ENCODE data around the gene GPHA2. TPM values are rescaled to one million over a fixed set of nuclear protein-coding genes. Genes with fewer than 3 reads are reported as not detected.
A peak's percentile ranks its signal among the peaks of the same experiment; 100 is the strongest.

GPHA2 gene
- total RNA-seq, 1 donor from 2014 or later = 0.41 TPM

DNA sequence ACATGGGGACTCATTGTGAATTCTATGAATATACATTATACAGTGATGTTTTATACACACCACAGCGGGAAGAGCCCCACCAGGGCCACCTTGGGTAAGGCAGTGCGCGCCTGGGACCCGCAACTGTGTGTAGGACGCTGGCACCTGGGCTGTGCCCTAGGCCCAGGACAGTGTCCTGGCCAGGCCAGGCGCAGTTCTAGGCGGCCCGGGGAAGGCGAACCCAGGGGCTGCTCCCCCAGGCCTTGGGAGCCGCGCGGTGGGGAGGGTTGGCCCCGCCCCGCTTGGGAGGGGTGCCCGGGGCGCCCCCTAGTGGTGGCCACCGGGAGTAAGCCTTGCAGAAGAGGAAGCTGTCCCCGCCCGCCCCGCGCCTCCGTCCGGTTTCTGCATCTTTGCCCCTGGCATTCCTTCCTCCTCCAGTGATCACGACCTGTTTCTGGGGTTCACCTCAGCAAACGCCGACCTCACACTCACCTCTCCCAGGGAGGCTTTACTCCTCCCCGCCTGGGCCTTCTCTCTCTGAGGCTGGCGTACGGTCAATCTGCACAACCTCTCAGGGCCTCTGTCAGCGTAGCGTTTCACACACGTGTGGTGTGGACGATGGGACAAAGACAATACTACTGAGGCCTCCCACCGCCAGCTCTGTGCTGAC, 47.8 kb downstream of the GPHA2 start:
- no peaks in the 10 kb centered on the region for H3K9me3 Mint-ChIP-seq (ENCODE audit: low read depth)
- TF ChIP-seq, protein P1, sequence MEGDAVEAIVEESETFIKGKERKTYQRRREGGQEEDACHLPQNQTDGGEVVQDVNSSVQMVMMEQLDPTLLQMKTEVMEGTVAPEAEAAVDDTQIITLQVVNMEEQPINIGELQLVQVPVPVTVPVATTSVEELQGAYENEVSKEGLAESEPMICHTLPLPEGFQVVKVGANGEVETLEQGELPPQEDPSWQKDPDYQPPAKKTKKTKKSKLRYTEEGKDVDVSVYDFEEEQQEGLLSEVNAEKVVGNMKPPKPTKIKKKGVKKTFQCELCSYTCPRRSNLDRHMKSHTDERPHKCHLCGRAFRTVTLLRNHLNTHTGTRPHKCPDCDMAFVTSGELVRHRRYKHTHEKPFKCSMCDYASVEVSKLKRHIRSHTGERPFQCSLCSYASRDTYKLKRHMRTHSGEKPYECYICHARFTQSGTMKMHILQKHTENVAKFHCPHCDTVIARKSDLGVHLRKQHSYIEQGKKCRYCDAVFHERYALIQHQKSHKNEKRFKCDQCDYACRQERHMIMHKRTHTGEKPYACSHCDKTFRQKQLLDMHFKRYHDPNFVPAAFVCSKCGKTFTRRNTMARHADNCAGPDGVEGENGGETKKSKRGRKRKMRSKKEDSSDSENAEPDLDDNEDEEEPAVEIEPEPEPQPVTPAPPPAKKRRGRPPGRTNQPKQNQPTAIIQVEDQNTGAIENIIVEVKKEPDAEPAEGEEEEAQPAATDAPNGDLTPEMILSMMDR (IDR thresholded peaks at IDR 0.05; ENCODE audit: unreplicated experiment) = peak; percentile 99
- H3K27ac Mint-ChIP-seq = peak overlapping the region; percentile 7
- peak overlapping the region; percentile 64 for H3K4me3 Mint-ChIP-seq (ENCODE audit: low read depth)
- H3K36me3 Mint-ChIP-seq (ENCODE audit: insufficient read depth) = no peaks in the 10 kb centered on the region
- peaks cover 3% of the 10 kb centered on the region for H3K27me3 Mint-ChIP-seq
- peak; percentile 78 for DNase-seq (ENCODE audit: low spot score, unreplicated experiment)
- peaks cover 36% of the 10 kb centered on the region for H3K4me1 Mint-ChIP-seq (ENCODE audit: low read depth)

DNA sequence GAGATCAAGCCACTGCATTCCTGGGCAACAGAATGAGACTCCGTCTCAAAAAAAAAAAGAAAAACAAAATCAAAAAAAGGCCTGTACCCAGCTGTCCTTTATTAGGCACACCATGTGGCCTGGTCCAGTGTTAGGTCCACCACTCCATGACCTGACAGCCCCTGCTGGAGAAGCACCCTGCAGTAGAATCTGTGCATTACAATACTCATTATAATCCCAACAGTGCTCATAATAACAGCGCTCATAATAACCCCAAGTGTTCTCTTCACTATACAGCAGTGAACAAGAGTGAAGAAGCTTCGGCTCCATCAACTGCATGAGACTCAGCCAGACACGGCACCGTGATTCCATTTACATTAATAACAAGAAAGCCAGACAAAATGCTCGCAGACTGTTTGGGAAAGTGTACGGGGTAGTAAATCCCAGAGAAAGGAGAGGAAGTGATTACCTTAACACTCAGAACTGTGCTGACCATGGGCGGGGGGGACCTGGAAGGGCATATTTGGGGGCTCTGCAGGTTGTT, 48.4 kb downstream of the GPHA2 start:
- Mint-ChIP-seq H3K4me1 (ENCODE audit: low read depth) (peaks cover 32% of the 10 kb centered on the region), H3K9me3 (ENCODE audit: low read depth) (no peaks in the 10 kb centered on the region), H3K4me3 (ENCODE audit: low read depth) (no peak overlapping the region), H3K27me3 (peaks cover 3% of the 10 kb centered on the region), H3K27ac (no peak overlapping the region), H3K36me3 (ENCODE audit: insufficient read depth) (no peaks in the 10 kb centered on the region)
- TF ChIP-seq, protein P1 (IDR thresholded peaks at IDR 0.05; ENCODE audit: unreplicated experiment) = no peak
- DNase-seq (ENCODE audit: low spot score, unreplicated experiment) = no peak

DNA sequence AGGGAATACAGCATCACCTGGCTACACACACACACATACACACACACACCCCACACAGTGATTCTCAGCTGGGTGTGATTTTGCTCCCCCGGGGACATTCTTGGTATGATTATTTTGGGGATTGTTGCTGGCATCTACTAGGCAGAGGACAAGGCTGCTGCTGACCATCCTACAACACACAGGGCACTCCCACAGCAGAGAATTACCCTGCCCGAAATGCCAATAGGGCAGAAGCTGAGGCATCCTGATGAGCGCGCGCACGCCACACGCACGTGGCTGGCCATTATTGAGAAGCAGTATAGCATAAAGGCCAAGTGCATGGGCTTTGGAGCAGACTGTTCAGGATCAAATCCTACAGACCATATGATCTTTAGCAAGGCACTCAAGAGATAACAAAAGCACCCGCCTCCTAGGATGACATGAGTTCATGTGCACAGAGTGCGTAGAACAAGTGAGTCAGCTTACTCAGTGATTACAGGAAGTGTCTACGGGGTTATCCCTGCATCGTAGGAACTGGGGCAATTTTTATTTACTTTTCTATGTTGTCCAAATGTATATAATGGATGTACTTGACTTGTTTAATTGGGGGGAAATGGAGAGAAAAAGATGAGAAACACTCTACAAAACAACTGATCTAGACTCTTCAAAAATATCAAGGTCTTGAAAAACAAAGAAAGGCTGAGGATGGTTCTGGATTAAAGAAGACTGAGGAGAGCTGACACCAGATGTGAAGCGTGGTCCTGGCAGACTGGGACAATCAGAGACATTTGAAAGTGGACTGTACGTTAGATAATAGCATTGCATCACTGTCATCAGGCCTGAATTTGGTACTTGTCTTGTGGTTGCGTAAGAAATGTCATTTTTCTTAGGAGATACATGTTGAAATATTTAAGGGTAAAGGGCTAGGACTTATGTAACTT, 50.1 kb downstream of the GPHA2 start:
- no peak for DNase-seq (ENCODE audit: low spot score, unreplicated experiment)
- TF ChIP-seq, protein P1 (IDR thresholded peaks at IDR 0.05; ENCODE audit: unreplicated experiment) = no peak
- Mint-ChIP-seq H3K27me3 (peaks cover 3% of the 10 kb centered on the region), H3K4me3 (ENCODE audit: low read depth) (no peak overlapping the region), H3K9me3 (ENCODE audit: low read depth) (no peaks in the 10 kb centered on the region), H3K36me3 (ENCODE audit: insufficient read depth) (no peaks in the 10 kb centered on the region), H3K4me1 (ENCODE audit: low read depth) (peaks cover 21% of the 10 kb centered on the region), H3K27ac (no peak overlapping the region)

Small RNAs within 50 kb of the gene (microRNA-seq; reads per million reads assigned to microRNA genes)
- gene MIR6749 (ENCODE audit: borderline number of aligned reads, unreplicated experiment) (not detected), gene MIR6750 (ENCODE audit: borderline number of aligned reads, unreplicated experiment) (not detected)

Other genes starting within 250 kb of the GPHA2 start
- 0.17 and 0.60 TPM in 2 replicates for gene NRXN2, start 212.7 kb downstream of the GPHA2 start, total RNA-seq
- 0.53 and 0.73 TPM in 2 replicates for gene RASGRP2, start 191.8 kb downstream of the GPHA2 start, total RNA-seq
- gene PYGM, start 175.9 kb downstream of the GPHA2 start, total RNA-seq = 1.4 and 1.6 TPM in 2 replicates
- gene SF1, start 157.4 kb downstream of the GPHA2 start, total RNA-seq = 500 and 503 TPM in 2 replicates
- 12.7 and 13.3 TPM in 2 replicates for gene MAP4K2, start 132.7 kb downstream of the GPHA2 start, total RNA-seq
- 54.6 and 61.5 TPM in 2 replicates for gene MEN1, start 125.3 kb downstream of the GPHA2 start, total RNA-seq
- 20.1 and 21.1 TPM in 2 replicates for gene CDC42BPG, start 91.2 kb downstream of the GPHA2 start, total RNA-seq
- gene EHD1, start 57.3 kb downstream of the GPHA2 start, total RNA-seq = 55.0 and 57.2 TPM in 2 replicates
- 33.2 and 35.0 TPM in 2 replicates for gene ATG2A, start 18.7 kb downstream of the GPHA2 start, total RNA-seq
- gene PPP2R5B, start 11.2 kb downstream of the GPHA2 start, total RNA-seq = 14.1 and 15.9 TPM in 2 replicates
- gene MAJIN, start 36.2 kb upstream of the GPHA2 start, total RNA-seq = not detected in 2 replicates
- 0.53 and 0.58 TPM in 2 replicates for gene BATF2, start 61.1 kb upstream of the GPHA2 start, total RNA-seq
- 95.2 and 96.7 TPM in 2 replicates for gene ARL2, start 78.3 kb upstream of the GPHA2 start, total RNA-seq
- gene SNX15, start 91.5 kb upstream of the GPHA2 start, total RNA-seq = 33.0 and 34.5 TPM in 2 replicates
- 18.5 and 19.3 TPM in 2 replicates for gene SAC3D1, start 105.3 kb upstream of the GPHA2 start, total RNA-seq
- 4.3 and 4.4 TPM in 2 replicates for gene NAALADL1, start 122.7 kb upstream of the GPHA2 start, total RNA-seq
- gene CDCA5, start 148.1 kb upstream of the GPHA2 start, total RNA-seq = 25.1 and 25.9 TPM in 2 replicates
- 40.4 and 43.3 TPM in 2 replicates for gene ZFPL1, start 148.3 kb upstream of the GPHA2 start, total RNA-seq
- gene VPS51, start 160.3 kb upstream of the GPHA2 start, total RNA-seq = 112 and 123 TPM in 2 replicates
- 123 and 124 TPM in 2 replicates for gene TM7SF2, start 176.0 kb upstream of the GPHA2 start, total RNA-seq
- gene ZNHIT2, start 181.8 kb upstream of the GPHA2 start, total RNA-seq = 10.5 and 11.8 TPM in 2 replicates
- gene FAU, start 186.2 kb upstream of the GPHA2 start, total RNA-seq = 607 and 611 TPM in 2 replicates
- 38.8 and 39.6 TPM in 2 replicates for gene MRPL49, start 186.4 kb upstream of the GPHA2 start, total RNA-seq
- gene SYVN1, start 198.6 kb upstream of the GPHA2 start, total RNA-seq = 48.4 and 49.0 TPM in 2 replicates
- gene SPDYC, start 234.3 kb upstream of the GPHA2 start, total RNA-seq = not detected in 2 replicates
- 239 and 245 TPM in 2 replicates for gene CAPN1, start 246.0 kb upstream of the GPHA2 start, total RNA-seq